ENCODE data around the gene SLC16A5. TPM values are rescaled to one million over a fixed set of nuclear protein-coding genes. Genes with fewer than 3 reads are reported as not detected.

The SLC16A5 gene
- total and polyA plus RNA-seq, 10 of the 15 experiments (the other 5 are each of a cell fraction or from before 2014, with no cell fraction given) = 0.03 to 3.1 (median 0.96) TPM

GRCh38 chr17:75078284-75079022, 9.3 kb upstream of the SLC16A5 start (continued):
- no peak for TF ChIP-seq REST (IDR thresholded peaks at IDR 0.05; ENCODE audit: low read depth, low read length)
- TF ChIP-seq TAF1 (IDR thresholded peaks at IDR 0.05; ENCODE audit: borderline replicate concordance, low read depth, low read length) = no peak
- TF ChIP-seq ELK1 (IDR thresholded peaks at IDR 0.05; ENCODE audit: low read depth, low read length) = no peak
- TF ChIP-seq USF2 (IDR thresholded peaks at IDR 0.05; ENCODE audit: borderline replicate concordance, low read depth, low read length) = no peak
- no peak for TF ChIP-seq ZBED1 (IDR thresholded peaks at IDR 0.05; ENCODE audit: borderline replicate concordance)
- TF ChIP-seq, protein P1, sequence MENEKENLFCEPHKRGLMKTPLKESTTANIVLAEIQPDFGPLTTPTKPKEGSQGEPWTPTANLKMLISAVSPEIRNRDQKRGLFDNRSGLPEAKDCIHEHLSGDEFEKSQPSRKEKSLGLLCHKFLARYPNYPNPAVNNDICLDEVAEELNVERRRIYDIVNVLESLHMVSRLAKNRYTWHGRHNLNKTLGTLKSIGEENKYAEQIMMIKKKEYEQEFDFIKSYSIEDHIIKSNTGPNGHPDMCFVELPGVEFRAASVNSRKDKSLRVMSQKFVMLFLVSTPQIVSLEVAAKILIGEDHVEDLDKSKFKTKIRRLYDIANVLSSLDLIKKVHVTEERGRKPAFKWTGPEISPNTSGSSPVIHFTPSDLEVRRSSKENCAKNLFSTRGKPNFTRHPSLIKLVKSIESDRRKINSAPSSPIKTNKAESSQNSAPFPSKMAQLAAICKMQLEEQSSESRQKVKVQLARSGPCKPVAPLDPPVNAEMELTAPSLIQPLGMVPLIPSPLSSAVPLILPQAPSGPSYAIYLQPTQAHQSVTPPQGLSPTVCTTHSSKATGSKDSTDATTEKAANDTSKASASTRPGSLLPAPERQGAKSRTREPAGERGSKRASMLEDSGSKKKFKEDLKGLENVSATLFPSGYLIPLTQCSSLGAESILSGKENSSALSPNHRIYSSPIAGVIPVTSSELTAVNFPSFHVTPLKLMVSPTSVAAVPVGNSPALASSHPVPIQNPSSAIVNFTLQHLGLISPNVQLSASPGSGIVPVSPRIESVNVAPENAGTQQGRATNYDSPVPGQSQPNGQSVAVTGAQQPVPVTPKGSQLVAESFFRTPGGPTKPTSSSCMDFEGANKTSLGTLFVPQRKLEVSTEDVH (IDR thresholded peaks at IDR 0.05; ENCODE audit: low read depth, partially characterized antibody) = no peak
- peak; percentile 75; the same call in 1 of the 2 replicates for TF ChIP-seq MTA2 (IDR thresholded peaks at IDR 0.05; ENCODE audit: low read depth)
- no peak; the same call in none of the 2 replicates for TF ChIP-seq NBN (IDR thresholded peaks at IDR 0.05)
- TF ChIP-seq FOS (IDR thresholded peaks at IDR 0.05; ENCODE audit: borderline replicate concordance, extremely low read depth, insufficient read length) = no peak
- TF ChIP-seq, protein P2, sequence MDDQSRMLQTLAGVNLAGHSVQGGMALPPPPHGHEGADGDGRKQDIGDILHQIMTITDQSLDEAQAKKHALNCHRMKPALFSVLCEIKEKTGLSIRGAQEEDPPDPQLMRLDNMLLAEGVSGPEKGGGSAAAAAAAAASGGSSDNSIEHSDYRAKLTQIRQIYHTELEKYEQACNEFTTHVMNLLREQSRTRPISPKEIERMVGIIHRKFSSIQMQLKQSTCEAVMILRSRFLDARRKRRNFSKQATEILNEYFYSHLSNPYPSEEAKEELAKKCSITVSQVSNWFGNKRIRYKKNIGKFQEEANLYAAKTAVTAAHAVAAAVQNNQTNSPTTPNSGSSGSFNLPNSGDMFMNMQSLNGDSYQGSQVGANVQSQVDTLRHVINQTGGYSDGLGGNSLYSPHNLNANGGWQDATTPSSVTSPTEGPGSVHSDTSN (IDR thresholded peaks at IDR 0.05; ENCODE audit: insufficient replicate concordance, low read depth, low read length) = no peak
- no peak; the same call in 1 of the 2 replicates for TF ChIP-seq ZNF217 (IDR thresholded peaks at IDR 0.05)
- TF ChIP-seq PML (IDR thresholded peaks at IDR 0.05; ENCODE audit: low read length) = no peak
- TF ChIP-seq PRDM15 (CRISPR knock-in tag; IDR thresholded peaks at IDR 0.05) = no peak
- TF ChIP-seq PAX5 (IDR thresholded peaks at IDR 0.05; ENCODE audit: borderline replicate concordance, low read depth, low read length) = no peak
- TF ChIP-seq TBL1XR1 (IDR thresholded peaks at IDR 0.05; ENCODE audit: low read depth, low read length) = no peak
- TF ChIP-seq YBX1 (IDR thresholded peaks at IDR 0.05) = no peak
